HG02588 (cell line): ENCODE measurements around the gene TP53BP2.
"Not testable (repeated sequence)": the region's sequence is repeated elsewhere in the genome, so short reads cannot be mapped to it uniquely, and the experiment has no call there.

ENCODE experiments used
- ATAC-seq: cut with Tn5 transposase; IDR thresholded peaks from one replicate; pipeline ENCODE4 v1.9.1; 2021; ENCODE audit warnings: mild to moderate bottlenecking, moderate library complexity; ENCODE audit not compliant: unreplicated experiment

Gene TP53BP2

GRCh38 chr1:223856386-223856785 is 10.6 kb upstream of the TP53BP2 start:
- ATAC-seq: no peak

DNA sequence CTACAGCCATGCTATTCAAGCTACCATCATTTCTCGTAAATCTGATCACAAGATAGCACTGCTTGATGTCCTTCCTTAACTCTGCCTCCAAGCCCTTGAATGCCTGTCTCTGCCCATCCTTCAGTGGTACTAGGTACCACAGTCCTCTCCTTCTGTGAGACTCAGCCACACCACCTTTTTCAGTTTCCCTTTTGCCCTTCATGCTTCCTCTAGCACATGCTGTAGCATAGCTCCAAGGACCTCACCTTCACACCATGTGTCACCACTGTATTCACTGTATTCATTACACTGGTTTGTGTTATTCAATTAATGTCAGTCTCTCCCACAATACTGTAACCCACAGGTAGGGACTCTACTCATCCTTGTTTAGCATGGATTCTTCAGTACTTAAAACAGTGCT is 8.0 kb upstream of the TP53BP2 start:
- ATAC-seq: no peak

- ATAC-seq: no peak
Measured at GRCh38 chr1:223853275-223853674, 7.5 kb upstream of the TP53BP2 start.

DNA sequence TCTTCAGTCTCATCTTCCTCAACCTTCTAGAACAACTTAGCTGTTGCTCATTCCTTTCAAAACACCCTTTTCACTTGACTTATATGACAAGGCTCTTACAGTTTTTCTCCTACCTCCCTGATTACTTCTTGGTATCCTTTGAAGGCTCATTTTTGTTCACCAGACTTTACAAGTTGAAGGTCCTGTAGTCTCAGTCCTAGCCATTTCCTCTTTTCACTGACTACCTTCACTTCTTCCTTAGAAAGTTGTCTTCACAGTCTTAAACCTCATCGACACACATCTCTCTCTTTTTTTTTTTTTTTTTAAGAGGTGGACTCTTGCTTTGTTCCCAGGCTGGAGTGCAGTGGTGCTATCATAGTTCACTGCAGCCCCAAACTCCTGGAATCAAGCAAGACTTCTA is 6.6 kb upstream of the TP53BP2 start:
- no peak for ATAC-seq

GRCh38 chr1:223849352-223850254 is 3.9 kb upstream of the TP53BP2 start:
- no peak for ATAC-seq

DNA sequence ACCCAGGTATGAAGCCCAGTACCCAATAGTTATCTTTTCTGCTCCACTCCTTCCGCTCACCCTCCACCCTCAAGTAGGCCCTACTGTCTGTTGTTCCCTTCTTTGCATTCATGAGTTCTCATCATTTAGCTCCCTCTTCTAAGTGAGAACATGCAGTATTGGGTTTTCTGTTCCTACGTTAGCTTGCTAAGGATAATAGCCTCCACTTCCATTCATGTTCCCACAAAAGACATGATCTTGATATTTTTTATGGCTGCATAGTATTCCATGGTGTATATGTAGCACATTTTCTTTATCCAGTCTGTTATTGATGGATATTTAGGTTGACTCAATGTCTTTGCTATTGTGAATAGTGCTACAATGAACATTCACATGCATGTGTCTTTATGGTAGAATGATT is 2.8 kb upstream of the TP53BP2 start:
- ATAC-seq: no peak

DNA sequence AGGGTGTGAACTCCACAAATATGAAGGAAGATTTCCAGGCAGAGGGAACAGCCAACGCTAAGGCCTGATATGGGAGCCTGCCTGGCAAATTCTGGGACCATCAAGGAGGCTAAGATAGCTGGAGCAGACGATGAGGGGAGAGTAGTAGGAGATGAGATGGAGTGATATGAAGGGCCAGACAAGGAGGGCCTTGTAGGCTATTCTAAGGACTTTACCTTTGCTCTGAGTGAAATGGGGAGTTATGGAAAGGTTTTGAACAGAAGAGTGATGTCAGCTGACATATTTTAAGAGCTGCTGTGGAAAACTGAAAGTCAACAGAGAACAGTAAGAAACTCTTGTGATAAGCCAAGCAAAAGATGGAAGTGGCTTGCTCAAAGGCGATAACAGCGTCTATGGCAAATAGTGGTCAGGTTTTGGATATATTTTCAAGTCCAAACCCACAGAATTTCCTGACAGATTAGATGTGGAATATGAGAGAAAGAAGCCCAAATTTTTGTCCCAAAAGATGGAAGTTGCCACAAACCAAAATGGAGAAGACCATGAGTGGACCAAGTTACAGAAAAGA is 2.1 kb upstream of the TP53BP2 start:
- ATAC-seq: no peak

GRCh38 chr1:223845037-223845809 is 524 bp downstream of the TP53BP2 start:
- ATAC-seq: no peak

- no peak for ATAC-seq
Measured at GRCh38 chr1:223844787-223845036, 1.0 kb downstream of the TP53BP2 start.

DNA sequence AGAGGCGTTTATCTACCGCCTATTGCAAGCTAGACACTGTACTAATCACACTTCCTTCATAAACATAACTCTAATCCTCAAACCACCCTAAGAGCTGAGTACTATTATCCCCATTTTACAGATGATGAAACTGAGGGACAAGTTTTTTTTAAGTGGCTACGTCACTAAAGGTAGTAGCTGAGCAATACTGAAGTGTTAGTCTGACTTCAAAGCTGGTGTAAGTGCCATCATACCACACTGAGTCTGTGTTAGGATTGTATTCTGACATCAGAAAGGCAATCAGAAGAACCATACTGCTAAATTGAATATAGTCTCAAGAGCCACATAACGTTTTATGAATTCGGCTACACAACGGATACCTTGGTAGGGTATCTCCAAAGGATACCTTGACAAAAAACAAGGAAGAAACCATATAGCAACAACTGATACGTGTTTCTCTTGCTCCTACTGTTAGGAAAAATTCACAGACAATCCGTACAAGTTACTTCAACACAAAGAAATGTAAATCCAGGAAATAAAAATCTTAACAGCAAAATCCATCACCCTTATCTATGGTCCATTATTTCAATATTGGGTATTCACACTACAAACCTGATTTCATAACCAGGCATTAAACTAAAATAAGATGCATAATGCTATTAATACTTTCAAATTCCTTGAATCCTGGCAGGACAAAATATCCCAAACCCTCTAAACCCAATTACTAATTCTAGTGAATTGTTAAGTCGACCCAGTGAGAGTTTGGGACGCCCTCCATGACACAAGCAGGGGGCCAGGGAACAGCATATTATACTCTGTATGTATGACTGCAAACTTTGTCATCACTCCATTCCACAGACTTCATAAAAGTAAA is 1.6 kb downstream of the TP53BP2 start:
- no peak for ATAC-seq

- ATAC-seq: no peak
Measured at GRCh38 chr1:223842784-223843183, 3.0 kb downstream of the TP53BP2 start.

DNA sequence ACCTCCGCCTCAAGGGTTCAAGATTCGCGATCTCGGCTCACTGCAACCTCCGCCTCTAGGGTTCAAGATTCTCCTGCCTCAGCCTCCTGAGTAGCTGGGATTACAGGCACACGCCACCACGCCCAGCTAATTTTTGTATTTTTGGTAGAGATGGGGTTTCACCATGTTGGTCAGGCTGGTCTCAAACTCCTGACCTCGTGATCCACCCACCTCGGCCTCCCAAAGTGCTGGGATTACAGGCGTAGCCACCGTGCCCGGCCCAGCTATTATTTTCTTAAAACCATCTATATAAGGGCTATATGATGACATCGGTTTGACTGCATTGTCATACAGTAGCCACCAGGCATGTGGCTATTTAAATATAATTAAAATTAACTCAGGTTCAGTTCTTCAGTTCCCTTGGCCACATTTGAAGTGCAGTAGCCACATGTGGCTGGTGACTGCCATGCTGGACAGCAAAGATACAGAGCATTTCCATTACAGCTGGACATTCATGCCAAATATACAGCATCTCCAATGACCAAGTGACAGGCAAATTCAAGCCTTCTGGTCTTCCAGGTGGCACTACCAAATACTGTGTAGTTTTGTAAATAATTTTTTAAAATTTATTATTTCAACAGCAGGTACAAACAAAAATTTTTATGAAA is 3.6 kb downstream of the TP53BP2 start:
- ATAC-seq: not testable (repeated sequence)

- no peak for ATAC-seq
Measured at GRCh38 chr1:223840254-223840653, 5.5 kb downstream of the TP53BP2 start.

DNA sequence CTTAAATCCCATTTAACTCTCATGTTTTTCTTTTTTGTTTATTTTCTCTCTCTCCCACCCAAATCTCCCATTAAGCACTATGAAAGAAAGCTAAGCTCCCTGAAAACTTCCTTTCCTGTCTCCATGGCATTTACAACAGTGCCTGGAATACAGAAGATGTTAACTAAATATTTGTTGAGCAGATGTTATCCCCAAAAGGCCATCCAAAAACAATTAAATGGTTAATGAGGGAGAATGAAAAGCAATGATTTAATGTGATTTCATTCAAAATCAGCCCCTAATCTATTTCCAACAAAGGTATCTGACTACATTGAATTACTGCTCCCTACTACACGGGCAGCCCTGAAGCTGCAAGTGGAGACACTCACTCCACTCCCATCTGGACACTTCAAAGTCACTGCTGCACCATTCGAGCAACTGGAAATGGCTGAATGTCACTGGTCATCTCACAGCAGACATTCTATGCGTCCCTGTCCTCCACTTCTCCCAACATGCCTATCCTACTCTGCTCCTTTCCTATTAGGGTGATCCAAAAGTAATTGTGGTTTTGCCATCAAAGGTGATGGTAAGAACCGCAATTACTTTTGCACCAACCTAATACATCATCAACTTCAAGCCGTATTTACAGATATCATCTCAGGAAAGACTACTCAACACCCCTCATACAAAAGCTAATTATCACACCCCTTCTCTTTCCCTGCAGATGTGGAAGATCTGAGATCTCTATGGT is 7.5 kb downstream of the TP53BP2 start:
- ATAC-seq: no peak

DNA sequence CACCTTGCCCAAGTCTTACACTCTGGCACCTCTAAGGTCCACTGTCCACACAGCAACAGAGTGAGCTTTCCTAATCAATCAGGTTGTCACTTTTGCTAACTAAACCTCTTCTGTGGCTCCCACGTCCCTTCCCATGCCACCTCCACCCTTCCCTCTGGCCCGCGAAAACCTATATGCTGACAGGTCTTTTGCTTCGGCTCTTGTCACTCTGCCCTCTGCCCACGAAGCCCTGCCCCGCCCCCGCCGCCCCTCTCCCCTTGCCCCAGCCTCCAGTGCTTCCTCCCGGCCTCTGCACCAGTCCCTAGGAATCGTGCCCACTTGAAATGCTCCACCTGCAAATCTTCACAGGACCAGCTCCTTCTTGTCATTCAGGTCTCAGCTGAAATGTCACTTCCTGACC is 8.1 kb downstream of the TP53BP2 start:
- ATAC-seq: no peak

DNA sequence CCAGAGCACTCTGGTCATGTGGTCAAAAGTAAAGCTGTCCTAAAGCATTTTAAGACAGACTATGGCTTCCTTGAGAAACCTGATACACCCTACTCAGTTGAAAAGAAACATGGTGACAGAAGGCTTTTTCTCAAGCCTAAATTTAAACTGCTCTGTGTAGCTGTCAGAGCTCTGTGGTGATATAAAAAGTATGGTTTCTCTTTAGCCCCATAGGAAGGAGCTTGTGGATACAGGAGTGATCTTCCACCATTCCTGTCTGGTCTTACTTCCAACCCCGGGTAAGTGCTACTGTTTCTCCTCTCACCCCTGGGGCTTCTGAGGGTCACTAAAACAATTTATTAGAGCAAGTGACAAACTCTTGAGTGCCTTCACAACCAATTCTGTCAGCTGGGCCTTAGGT is 8.5 kb downstream of the TP53BP2 start:
- no peak for ATAC-seq

DNA sequence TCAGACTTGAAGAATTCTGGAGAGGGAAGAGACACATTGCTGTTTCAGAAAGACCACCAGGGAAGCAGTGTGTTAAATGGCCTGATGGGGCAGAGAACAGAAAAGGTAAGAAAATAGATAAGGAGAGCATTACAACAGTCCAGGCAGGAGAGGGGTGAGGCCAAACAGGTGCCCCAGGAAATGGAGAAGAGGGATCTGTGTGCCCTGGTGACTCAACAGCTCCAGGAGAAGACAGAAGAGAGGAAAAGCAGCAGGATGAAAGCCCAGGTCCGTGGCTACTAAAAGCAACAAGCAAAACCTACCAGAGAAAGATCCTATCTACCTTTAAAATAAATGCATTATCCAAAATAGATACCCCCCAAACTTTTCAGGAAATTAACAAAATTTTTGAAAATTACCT is 9.2 kb downstream of the TP53BP2 start:
- no peak for ATAC-seq

DNA sequence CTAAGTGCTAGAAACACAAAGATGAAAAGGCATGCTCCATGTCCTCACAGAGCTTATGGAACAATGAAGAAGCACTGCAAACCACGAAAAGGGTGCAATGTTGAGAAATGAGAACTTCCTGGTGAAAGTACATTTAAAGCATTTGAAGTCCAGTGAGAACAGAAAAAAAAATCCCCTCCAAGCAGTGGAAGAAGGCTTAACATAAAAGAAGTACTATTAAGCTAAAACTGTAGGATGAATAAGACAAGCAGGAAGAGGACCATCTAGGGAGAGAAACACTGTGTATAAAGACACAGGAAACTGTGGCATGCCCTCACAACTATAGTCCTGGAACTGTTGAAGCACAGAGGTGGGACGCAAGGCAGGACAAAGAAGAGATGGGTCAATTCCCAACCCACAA is 10.0 kb downstream of the TP53BP2 start:
- ATAC-seq: no peak

GRCh38 chr1:223834660-223835263 is 11.0 kb downstream of the TP53BP2 start:
- no peak for ATAC-seq

DNA sequence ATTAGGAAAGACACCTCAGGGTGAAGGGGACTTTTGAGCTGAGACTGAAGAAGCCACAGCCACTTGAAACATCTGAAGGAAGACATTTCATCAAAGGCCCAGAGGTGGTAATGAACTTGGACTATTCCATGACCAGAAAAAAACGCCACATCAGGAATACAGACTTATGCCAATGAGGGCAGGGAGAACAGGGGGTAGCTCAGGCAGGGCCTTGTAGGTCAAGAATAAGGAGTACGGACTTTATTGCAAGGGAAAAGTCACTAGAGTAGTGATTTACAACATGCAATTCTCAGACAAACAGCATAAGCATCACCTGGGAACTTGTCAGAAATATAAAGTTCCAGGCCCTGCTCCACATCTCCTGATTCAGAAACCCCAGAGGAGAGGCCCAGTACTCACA is 11.8 kb downstream of the TP53BP2 start:
- ATAC-seq: no peak
